Activated CD4-positive, alpha-beta T cell treated with anti-CD3 and anti-CD28 coated beads, Interleukin-2, amount 50 U/mL, for 4 hours (primary cell): ENCODE results near the gene PADI1.

Experiments
- DNase-seq, 2 experiments: peaks; one replicate each; pipeline ENCODE4 v3.0.0-alpha.2; 2020

Gene PADI1, protein sequence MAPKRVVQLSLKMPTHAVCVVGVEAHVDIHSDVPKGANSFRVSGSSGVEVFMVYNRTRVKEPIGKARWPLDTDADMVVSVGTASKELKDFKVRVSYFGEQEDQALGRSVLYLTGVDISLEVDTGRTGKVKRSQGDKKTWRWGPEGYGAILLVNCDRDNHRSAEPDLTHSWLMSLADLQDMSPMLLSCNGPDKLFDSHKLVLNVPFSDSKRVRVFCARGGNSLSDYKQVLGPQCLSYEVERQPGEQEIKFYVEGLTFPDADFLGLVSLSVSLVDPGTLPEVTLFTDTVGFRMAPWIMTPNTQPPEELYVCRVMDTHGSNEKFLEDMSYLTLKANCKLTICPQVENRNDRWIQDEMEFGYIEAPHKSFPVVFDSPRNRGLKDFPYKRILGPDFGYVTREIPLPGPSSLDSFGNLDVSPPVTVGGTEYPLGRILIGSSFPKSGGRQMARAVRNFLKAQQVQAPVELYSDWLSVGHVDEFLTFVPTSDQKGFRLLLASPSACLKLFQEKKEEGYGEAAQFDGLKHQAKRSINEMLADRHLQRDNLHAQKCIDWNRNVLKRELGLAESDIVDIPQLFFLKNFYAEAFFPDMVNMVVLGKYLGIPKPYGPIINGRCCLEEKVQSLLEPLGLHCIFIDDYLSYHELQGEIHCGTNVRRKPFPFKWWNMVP

GRCh38 chr1:17204546-17205440, at the start of gene PADI1:
TSS of gene PADI1 (plus strand) at chr1:17205128. CDS start at chr1:17205218, 90 bp downstream.
- no peak for DNase-seq

GRCh38 chr1:17155257-17155920, 49.5 kb upstream of the PADI1 start:
- no peak for DNase-seq

GRCh38 chr1:17156108-17156507, 48.8 kb upstream of the PADI1 start:
- DNase-seq = no peak

DNA sequence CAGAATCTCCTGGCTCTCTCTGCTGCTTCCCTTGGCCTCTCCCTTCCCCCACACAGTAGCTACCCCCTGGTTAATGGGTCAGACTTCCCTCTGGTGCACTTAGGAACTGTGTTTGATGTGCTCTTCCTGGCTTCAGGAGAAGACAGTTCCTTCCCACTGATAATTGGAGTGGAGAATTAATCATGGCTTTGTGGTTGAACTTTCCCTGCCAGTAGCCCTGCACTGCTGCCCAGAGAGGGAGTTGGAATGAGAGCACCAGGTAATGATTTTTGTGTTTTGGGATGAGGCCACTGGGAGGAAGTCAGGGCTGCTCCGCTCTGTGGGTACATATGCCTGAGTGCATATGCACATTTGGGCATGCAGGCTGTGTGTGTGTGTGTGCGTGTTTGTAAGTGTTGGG, 46.0 kb upstream of the PADI1 start:
- DNase-seq = no peak

GRCh38 chr1:17161137-17161740, 43.7 kb upstream of the PADI1 start:
- DNase-seq = no peak

- no peak for DNase-seq
These were observed 42.8 kb upstream of the PADI1 start for GRCh38 chr1:17161926-17162800.

DNA sequence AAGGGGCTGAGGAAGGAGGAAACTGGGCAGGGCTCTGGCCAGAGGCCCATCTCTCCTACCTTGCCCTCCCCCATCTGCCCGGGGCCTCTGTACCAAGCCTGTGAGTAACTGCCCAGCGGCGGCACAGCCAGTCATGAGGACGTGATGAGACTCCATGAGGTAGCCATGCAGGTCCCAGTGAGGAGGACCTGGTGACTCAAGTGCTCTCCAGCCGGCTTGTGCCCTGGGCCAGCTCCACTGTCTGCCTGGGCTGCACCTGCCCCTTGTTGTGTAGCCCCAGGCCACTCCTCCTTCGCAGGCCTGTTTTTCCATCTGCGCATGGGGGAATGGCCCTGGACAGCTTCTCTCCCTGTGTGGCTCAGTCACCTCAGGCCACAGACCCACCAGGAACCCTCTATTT, 42.0 kb upstream of the PADI1 start:
- DNase-seq = no peak

GRCh38 chr1:17163371-17163770, 41.6 kb upstream of the PADI1 start:
- DNase-seq = no peak

- no peak for DNase-seq
These were observed 40.9 kb upstream of the PADI1 start for GRCh38 chr1:17163789-17164666.

GRCh38 chr1:17165823-17166222, 39.1 kb upstream of the PADI1 start:
- no peak for DNase-seq

- no peak for DNase-seq
These were observed 37.7 kb upstream of the PADI1 start for GRCh38 chr1:17167041-17167785.

DNA sequence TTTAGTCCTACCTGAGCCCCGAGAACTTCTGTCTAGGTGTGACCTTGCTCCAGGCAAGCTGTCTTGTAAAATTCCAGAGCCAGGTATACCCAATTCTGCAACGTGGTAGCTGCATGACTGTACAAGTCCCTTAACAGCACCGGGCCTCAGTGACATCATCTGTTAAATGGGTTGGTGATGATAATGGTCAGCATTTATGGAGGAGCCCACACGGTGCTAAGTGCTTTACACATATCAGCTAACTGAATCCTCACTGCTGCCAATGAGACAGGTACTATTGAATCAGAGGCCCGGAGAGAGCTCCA, 37.2 kb upstream of the PADI1 start:
- DNase-seq = no peak

DNA sequence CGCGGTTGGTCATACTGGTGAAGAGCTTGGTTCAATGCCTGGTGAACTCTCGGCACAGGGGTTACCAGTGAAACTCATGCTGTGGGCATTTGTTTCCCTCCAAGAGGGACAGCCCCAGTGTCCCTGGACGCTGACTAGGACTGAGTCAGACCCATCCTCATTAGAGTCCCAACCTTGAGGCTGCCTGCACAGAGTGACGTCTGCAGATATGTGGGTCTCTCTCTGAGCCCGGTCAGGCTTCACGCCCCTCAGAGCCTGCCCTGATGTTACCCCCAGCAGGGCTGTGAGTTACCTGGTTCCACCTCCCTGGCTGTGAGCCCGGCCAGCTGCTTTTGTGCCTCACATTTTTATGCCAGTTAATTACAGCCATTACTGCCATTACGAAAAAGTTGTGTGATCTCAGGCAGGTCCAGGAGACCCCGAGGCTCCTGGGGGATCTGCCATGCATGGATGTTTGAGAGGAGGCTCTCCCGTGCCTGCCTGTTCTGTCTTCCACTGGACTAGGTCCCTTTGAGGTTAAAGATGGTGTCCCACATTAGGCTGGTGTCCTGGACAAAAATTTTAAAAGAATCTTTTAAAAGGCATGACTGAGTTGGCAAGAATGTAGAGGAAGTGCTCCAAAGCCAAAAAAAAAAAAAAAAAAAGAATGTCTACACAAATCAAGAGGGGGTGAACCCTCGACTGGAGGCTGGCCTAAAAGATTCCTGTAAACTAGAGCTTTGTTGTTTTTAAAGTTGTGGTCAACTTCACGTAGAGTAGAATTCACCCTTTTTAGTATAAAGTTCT, 36.6 kb upstream of the PADI1 start:
- no peak for DNase-seq

DNA sequence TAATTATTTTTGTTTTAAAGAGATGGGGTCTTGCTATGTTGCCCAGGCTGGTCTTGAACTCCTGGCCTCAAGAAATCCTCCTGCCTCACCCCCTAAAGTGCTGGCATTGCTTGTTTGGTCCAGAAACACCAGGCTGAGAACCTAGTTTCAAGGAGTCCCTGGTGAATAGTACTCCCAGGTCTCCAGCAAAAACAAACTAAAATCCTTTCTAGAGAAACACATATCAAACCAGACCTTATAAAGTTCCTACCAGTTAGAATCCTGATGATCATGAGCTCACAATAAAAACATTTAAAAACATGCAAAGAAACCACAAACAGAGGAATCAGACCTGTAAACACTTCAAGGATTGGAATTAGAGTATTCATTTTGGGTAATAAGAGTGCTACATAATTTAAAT, 34.4 kb upstream of the PADI1 start:
- no peak for DNase-seq

DNA sequence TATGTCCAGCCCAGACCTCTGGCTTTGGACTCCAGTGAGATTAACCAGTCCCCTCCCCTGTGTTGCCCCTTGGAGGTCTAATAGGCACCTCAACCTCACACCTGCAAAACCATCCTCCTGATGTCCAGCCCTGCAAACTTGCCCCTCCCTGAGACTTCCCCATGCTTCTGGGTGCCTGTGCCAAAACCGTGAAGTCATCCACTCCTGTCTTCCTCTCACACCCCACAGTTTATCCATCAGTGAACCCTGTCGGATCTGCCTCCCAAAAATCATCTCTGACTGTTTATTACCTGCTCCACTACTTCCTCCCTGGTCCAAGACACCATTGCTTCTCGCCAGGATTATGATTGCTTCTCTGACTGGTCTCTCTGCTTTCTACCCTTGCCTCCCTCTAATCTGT, 31.7 kb upstream of the PADI1 start:
- no peak for DNase-seq

GRCh38 chr1:17176306-17177061, 28.4 kb upstream of the PADI1 start:
- DNase-seq = no peak

DNA sequence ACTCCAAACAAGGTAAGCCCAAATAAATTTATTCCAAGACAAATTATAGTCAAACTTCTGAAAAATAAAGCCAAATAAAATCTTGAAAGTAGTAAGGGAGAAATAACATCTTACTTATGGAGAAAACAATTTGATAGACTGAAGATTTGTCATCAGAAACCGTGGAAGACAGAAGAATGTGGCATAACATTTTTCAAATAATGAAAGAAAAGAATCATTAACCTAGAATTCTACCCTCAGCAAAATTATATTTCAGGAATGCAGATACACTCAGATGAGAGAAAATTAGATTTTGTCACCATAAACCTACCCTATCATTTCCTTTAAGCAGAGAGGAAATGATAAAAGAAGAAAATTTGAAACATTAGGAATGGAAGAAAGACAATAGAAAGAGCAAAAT, 27.3 kb upstream of the PADI1 start:
- no peak for DNase-seq

DNA sequence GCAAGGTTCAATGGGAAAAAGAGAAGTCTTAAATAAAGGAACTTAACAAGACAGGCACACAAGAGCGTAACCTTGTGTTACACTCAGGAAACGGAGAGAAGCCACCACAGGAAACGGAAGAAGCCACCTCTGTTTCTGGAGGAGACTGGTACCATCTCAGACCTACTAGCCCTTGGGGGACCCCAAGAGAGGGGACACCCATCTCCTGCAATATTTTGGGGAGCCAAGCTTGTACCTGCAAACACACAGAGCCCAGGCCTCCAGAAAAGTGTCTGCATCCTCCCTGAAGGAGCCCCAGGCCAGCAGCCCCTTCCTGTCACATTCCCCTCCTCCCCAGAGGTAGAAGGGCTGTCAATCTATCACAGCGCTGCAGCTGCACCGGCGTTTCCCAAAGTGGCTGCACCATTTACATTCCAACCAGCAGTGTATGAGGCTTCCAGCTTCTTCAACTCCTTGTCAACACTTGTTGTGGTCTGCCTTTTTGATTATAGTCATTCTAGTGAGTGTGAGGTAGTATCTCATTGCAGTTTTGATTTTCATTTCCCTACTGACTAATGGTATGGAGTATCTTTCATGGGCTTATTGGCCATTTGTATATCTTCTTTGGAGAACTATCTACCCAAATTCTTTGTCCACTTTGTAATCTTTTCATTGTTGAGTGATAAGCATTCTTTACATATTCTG, 23.0 kb upstream of the PADI1 start:
- no peak for DNase-seq
